HCT116 (cell line): Measurements from ENCODE around the gene LATS1.

Experiments used
- CEBPB ChIP-seq: IDR thresholded peaks from 2 replicates; pipeline ENCODE4 v1.6.1; 2012; ENCODE audit warnings: low read depth
- CTCF ChIP-seq, 3 experiments: fragments of 200-600 bp in 1 of 3; sonication (generic) in 1 of 3; IDR thresholded peaks in 2 of 3; conservative IDR thresholded peaks in 1 of 3; 2 replicates each; pipeline ENCODE4 v1.5.1; 2012 to 2017; ENCODE audit warnings: low read depth in 2 of 3, low read length in 2 of 3, antibody characterized with exemption in 1 of 3, borderline replicate concordance in 1 of 3, control low read depth in 1 of 3, mild to moderate bottlenecking in 1 of 3, mixed read lengths in 1 of 3, mixed run types in 1 of 3, moderate library complexity in 1 of 3; ENCODE audit not compliant: insufficient read depth in 1 of 3
- ELF1 ChIP-seq: IDR thresholded peaks from 2 replicates; pipeline ENCODE4 v1.6.1; 2012; ENCODE audit warnings: low read depth, borderline replicate concordance
- EZH2phosphoT487 ChIP-seq: fragments of 200-600 bp; IDR thresholded peaks from 2 replicates; pipeline ENCODE4 v1.6.1; 2018; ENCODE audit warnings: antibody characterized with exemption, borderline replicate concordance
- MAX ChIP-seq: IDR thresholded peaks from 2 replicates; pipeline ENCODE4 v1.6.1; 2012
- POLR2A ChIP-seq: IDR thresholded peaks from 2 replicates; pipeline ENCODE4 v1.7.0; 2011; ENCODE audit warnings: borderline replicate concordance; ENCODE audit not compliant: insufficient read depth, insufficient read length; ENCODE audit errors: extremely low read depth
- POLR2AphosphoS5 ChIP-seq: IDR thresholded peaks from 2 replicates; pipeline ENCODE4 v1.6.1; 2011; ENCODE audit warnings: mild to moderate bottlenecking, low read depth, low read length, moderate library complexity
- RAD21 ChIP-seq: IDR thresholded peaks from 2 replicates; pipeline ENCODE4 v1.6.1; 2012; ENCODE audit warnings: low read depth, mild to moderate bottlenecking
- REST ChIP-seq: IDR thresholded peaks from 2 replicates; pipeline ENCODE4 v1.6.1; 2012; ENCODE audit warnings: low read depth
- SP1 ChIP-seq: IDR thresholded peaks from 2 replicates; pipeline ENCODE4 v1.6.1; 2012; ENCODE audit warnings: low read depth
- TCF7L2 ChIP-seq: IDR thresholded peaks from 2 replicates; pipeline ENCODE4 v1.7.0; 2011; ENCODE audit warnings: borderline replicate concordance, inconsistent platforms; ENCODE audit not compliant: insufficient read depth, insufficient read length; ENCODE audit errors: extremely low read depth
- ZNF274 ChIP-seq: fragments of 200-500 bp; sonication (Bioruptor generic); IDR thresholded peaks from 2 replicates; pipeline ENCODE4 v1.6.1; 2014; ENCODE audit warnings: mild to moderate bottlenecking, low read depth, low read length, inconsistent platforms

- TF ChIP-seq CTCF (IDR thresholded peaks at IDR 0.05 in 2 of 3, conservative IDR thresholded peaks at IDR 0.05 in 1 of 3; ENCODE audit: borderline replicate concordance in 1 of 3, insufficient read depth in 1 of 3, low read depth in 2 of 3, low read length in 2 of 3) (no peak), REST (no peak), POLR2AphosphoS5 (no peak), ZNF274 (no peak), TCF7L2 (no peak), ELF1 (no peak), CEBPB (no peak), RAD21 (no peak), POLR2A (no peak), MAX (no peak), SP1 (no peak), EZH2phosphoT487 (no peak)
Observed at GRCh38 chr6:149766156-149766769, 48.4 kb upstream of the LATS1 start.
